HepG2 (cell line): ENCODE results near the gene DOC2A.

ENCODE experiments used
- EED ChIP-seq: sonication (generic); formaldehyde crosslinking; IDR thresholded peaks from 2 replicates; pipeline ENCODE4 v1.5.0; 2020; ENCODE audit warnings: mild to moderate bottlenecking, missing genetic modification reagents
- KDM5B ChIP-seq: sonication (generic); formaldehyde crosslinking; IDR thresholded peaks from 2 replicates; pipeline ENCODE4 v1.4.0; 2020; ENCODE audit warnings: missing genetic modification reagents, mild to moderate bottlenecking, borderline replicate concordance
- MYC ChIP-seq: sonication (generic); formaldehyde crosslinking; IDR thresholded peaks from 2 replicates; pipeline ENCODE4 v1.9.0; 2021; ENCODE audit warnings: missing genetic modification reagents, borderline replicate concordance
- PRMT3 ChIP-seq: sonication (generic); formaldehyde crosslinking; IDR thresholded peaks from 2 replicates; pipeline ENCODE4 v1.8.1; 2022; ENCODE audit warnings: low read depth, mild to moderate bottlenecking, moderate library complexity, missing genetic modification reagents, borderline replicate concordance
- SMARCC2 ChIP-seq: fragments of 450-650 bp; IDR thresholded peaks from 2 replicates; pipeline ENCODE4 v1.6.1; 2017; ENCODE audit warnings: antibody characterized with exemption, mild to moderate bottlenecking
- YEATS4 ChIP-seq: sonication (generic); formaldehyde crosslinking; IDR thresholded peaks from 2 replicates; pipeline ENCODE4 v1.4.0; 2020; ENCODE audit warnings: missing genetic modification reagents, borderline replicate concordance
- ZEB1 ChIP-seq: IDR thresholded peaks from 2 replicates; pipeline ENCODE4 v1.6.1; 2012; ENCODE audit warnings: mild to moderate bottlenecking, low read depth, inconsistent platforms; ENCODE audit not compliant: insufficient replicate concordance
- ZNF644 ChIP-seq: IDR thresholded peaks from 2 replicates; pipeline ENCODE4 v1.6.1; 2016; ENCODE audit warnings: low read depth
- TF ChIP-seq, protein P1 (sequence below): IDR thresholded peaks from 2 replicates; pipeline ENCODE4 v1.6.1; 2012; ENCODE audit warnings: inconsistent platforms

DNA sequence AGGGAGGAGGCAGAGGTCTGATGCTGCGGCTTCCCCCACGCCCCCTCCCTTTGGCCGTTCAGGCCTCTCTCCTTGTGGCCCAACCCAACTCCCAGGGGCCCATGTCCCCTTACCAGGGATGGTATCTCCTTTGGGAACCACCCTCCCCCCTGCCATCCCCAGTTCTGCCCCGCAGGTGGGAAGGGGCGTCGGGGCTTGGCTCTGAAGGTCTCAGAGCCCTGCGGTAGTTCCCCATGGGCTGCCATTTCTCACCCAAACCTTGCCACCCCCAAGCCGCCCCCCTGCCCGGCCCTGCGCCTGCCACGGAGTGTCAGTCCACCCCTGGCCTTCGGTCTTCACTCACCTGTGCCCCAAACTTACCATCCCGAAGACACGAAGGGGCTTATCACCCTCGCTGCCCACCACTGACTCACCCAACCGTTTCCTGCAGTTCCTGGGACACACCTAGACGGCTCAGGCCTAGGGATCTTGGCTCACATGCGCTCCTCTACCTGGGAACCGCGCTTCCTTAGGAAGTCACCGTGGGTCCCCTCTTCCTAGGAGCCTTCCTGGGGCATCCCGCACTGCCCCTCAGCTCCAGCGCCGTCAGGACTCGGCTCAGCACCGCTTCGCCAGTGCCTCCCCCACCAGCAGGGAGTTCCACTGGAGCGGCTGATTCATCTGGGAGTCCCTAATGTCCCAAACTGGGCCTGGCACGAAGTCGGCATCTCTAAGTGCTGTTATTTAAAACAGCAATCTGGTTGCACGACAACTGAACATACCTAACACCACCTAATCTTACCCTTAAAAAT is 1.1 kb upstream of the DOC2A start:
- TF ChIP-seq KDM5B (no peak), PRMT3 (CRISPR knock-in tag) (no peak), ZNF644 (CRISPR knock-in tag) (no peak), MYC (no peak), ZEB1 (no peak), SMARCC2 (no peak), EED (CRISPR knock-in tag) (no peak), YEATS4 (no peak)
- TF ChIP-seq, protein P1, sequence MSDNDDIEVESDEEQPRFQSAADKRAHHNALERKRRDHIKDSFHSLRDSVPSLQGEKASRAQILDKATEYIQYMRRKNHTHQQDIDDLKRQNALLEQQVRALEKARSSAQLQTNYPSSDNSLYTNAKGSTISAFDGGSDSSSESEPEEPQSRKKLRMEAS = no peak
